ENCODE results near the gene NT5DC3.
"Not testable (repeated sequence)": the region's sequence is repeated elsewhere in the genome, so short reads cannot be mapped to it uniquely, and the experiment has no call there.

The NT5DC3 gene

GRCh38 chr12:103846415-103846814, 5.4 kb upstream of the NT5DC3 start:
- Mint-ChIP-seq H3K4me1 (ENCODE audit: low read depth) (peaks cover 12% of the 10 kb centered on the region), H3K27me3 (no peaks in the 10 kb centered on the region), H3K36me3 (ENCODE audit: low read depth) (no peaks in the 10 kb centered on the region), H3K27ac (no peak overlapping the region), H3K4me3 (no peak overlapping the region), H3K9me3 (no peaks in the 10 kb centered on the region)
- DNase-seq = no peak

DNA sequence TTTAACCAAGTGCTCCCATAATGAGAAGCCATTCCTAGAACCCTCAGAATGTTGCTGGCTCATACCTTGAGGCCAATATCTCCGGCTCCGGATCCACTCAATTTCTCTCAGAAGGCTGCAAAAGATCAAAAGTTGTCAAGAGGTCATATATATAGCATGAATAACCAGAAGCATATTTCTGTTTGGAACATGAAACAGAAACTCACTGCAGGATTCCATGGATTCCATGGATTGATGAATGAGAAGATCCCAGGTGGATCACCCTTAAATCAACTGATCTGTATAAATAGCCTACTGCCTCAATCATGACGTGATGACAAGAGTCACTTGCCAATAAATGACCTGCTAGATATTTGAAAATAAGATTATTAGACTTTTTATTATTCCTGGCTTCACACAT, 3.3 kb upstream of the NT5DC3 start:
- Mint-ChIP-seq H3K27me3 (no peaks in the 10 kb centered on the region), H3K36me3 (ENCODE audit: low read depth) (no peaks in the 10 kb centered on the region), H3K9me3 (no peaks in the 10 kb centered on the region), H3K27ac (no peak overlapping the region), H3K4me1 (ENCODE audit: low read depth) (peaks cover 19% of the 10 kb centered on the region), H3K4me3 (no peak overlapping the region)
- no peak for DNase-seq

- peaks cover 4% of the 10 kb centered on the region for H3K36me3 Mint-ChIP-seq (ENCODE audit: low read depth)
- no peaks in the 10 kb centered on the region for H3K27me3 Mint-ChIP-seq
- H3K4me3 Mint-ChIP-seq = peak overlapping the region; percentile 83
- H3K4me1 Mint-ChIP-seq (ENCODE audit: low read depth) = peaks cover 27% of the 10 kb centered on the region
- H3K9me3 Mint-ChIP-seq = no peaks in the 10 kb centered on the region
- peak; percentile 50 for DNase-seq
- H3K27ac Mint-ChIP-seq = peak overlapping the region; percentile 88
Measured at GRCh38 chr12:103841690-103842584, 903 bp upstream of the NT5DC3 start.

DNA sequence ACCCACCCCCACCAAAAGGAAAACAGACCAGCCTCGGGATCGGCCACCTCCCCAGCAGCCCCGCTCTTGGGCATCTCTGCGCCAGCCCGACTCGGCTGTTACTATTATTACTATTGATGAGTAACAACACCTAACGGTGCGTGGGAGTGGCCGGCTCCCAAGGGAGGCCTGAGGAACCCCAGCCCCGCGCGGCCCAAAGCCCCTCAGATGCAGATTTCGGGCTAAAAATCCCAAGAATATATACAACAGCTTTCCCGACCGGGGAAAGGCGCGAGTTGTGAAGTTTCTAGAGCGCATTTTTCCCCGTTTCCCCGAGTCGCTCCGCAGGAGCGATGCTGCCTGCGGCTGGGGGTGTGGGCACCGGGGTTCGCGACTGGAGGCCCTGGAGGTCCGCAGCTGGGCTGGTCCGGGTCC, 565 bp downstream of the NT5DC3 start:
- Mint-ChIP-seq H3K9me3 (no peaks in the 10 kb centered on the region), H3K36me3 (ENCODE audit: low read depth) (peaks cover 16% of the 10 kb centered on the region), H3K27me3 (no peaks in the 10 kb centered on the region), H3K4me3 (peak overlapping the region; percentile 83), H3K27ac (peak overlapping the region; percentile 82), H3K4me1 (ENCODE audit: low read depth) (peaks cover 28% of the 10 kb centered on the region)
- no peak for DNase-seq

DNA sequence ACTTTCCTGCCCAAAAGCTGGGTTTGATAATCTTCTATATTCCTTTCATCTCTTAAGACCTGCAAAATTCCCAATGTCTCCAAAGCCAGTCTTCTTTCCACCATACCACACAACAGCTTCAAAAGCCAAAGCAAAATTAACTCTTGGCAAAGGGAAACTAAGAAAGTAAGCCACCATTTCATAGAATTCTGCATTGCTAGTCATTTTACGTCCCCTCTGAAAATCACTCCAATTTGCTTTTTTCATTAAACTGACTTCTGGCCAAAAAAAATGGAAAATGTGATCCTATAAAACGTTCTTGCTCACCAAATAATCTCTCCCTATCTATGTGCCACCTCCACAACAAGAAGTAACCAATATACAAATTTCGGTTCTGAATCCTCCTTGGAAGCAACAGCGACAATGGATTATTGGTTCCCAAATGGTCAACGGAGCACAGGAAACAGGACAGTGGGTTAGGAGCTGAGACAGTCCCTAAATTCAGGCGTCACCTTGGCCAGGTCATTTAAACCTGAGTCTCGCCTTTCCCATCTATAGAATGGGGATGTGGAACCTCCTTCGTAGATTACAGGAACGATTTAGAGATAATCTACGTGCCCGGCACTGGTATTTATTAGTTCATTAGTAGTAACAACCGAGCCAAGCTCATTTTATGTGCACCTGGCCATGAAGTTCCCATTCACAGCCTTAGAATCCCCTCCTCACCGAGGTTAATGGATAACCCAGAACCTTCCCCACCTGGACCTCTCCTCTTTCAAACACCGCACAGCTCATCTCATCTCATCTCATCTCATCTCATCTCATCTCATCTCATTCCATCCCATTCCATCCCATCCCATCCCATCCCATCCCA, 1.2 kb downstream of the NT5DC3 start:
- no peak overlapping the region for H3K27ac Mint-ChIP-seq
- H3K9me3 Mint-ChIP-seq = no peaks in the 10 kb centered on the region
- H3K36me3 Mint-ChIP-seq (ENCODE audit: low read depth) = peaks cover 16% of the 10 kb centered on the region
- DNase-seq = no peak
- peak overlapping the region; percentile 83 for H3K4me3 Mint-ChIP-seq
- H3K27me3 Mint-ChIP-seq = no peaks in the 10 kb centered on the region
- peaks cover 28% of the 10 kb centered on the region for H3K4me1 Mint-ChIP-seq (ENCODE audit: low read depth)

GRCh38 chr12:103839103-103839502, 1.9 kb downstream of the NT5DC3 start:
- H3K9me3 Mint-ChIP-seq = no peaks in the 10 kb centered on the region
- DNase-seq = no peak
- H3K27ac Mint-ChIP-seq = no peak overlapping the region
- H3K27me3 Mint-ChIP-seq = no peaks in the 10 kb centered on the region
- no peak overlapping the region for H3K4me3 Mint-ChIP-seq
- H3K4me1 Mint-ChIP-seq (ENCODE audit: low read depth) = peaks cover 28% of the 10 kb centered on the region
- H3K36me3 Mint-ChIP-seq (ENCODE audit: low read depth) = peaks cover 16% of the 10 kb centered on the region

DNA sequence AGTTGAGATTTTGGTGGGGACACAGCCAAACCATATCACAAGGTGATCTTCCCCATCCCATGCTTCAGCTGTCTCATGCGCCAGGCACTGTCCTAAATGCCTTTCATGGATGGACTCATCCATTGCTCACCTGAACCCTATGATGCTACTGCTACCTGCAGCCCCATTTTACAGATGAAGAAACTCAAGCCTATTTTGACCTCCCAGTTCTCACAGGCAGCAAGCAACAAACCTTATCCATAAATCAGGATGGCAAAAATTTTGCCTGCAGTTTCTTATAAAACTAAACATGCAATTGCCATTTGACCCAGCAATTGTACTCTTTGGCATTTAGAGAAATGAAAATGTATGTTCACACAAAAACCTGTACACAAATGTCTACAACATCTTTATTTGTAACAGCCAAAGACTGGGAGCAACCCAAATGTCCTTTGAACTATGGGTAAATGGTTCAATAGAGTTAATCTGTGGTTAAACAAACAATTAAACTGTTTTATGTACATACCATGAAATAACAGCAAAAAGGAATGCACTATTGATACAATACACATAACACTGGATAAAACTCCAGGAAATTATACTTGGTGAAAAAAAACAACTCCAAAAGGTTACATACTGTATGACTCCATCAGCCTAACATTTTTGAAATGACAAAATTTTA, 2.6 kb downstream of the NT5DC3 start:
- DNase-seq = no peak
- peaks cover 28% of the 10 kb centered on the region for H3K4me1 Mint-ChIP-seq (ENCODE audit: low read depth)
- no peak overlapping the region for H3K27ac Mint-ChIP-seq
- H3K9me3 Mint-ChIP-seq = no peaks in the 10 kb centered on the region
- H3K27me3 Mint-ChIP-seq = no peaks in the 10 kb centered on the region
- H3K4me3 Mint-ChIP-seq = no peak overlapping the region
- peaks cover 16% of the 10 kb centered on the region for H3K36me3 Mint-ChIP-seq (ENCODE audit: low read depth)

DNA sequence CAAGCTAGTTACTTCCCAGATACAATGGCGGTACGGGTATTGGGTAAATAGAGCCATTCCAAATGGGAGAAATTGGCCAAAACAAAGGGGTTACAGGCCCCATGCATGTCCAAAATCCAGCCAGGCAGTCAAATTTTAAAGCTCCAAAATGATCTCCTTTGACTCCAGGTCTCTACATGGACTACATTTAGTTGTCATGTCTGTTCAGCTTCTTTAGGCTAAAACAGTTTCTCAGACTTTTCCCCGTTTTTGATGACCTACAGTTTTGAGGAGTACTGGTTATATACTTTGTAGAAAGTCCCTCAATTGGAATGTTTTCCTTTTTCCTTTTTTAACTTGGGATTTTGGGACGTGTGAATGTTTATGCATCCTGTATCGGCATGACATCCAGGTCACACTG, 4.7 kb downstream of the NT5DC3 start:
- Mint-ChIP-seq H3K27ac (no peak overlapping the region), H3K36me3 (ENCODE audit: low read depth) (peaks cover 27% of the 10 kb centered on the region), H3K4me1 (ENCODE audit: low read depth) (peaks cover 20% of the 10 kb centered on the region), H3K4me3 (no peak overlapping the region), H3K27me3 (no peaks in the 10 kb centered on the region), H3K9me3 (peaks cover under 1% of the 10 kb centered on the region)
- no peak for DNase-seq

- not testable (repeated sequence) for H3K27ac Mint-ChIP-seq
Measured at GRCh38 chr12:103835747-103836335, 5.2 kb downstream of the NT5DC3 start.

DNA sequence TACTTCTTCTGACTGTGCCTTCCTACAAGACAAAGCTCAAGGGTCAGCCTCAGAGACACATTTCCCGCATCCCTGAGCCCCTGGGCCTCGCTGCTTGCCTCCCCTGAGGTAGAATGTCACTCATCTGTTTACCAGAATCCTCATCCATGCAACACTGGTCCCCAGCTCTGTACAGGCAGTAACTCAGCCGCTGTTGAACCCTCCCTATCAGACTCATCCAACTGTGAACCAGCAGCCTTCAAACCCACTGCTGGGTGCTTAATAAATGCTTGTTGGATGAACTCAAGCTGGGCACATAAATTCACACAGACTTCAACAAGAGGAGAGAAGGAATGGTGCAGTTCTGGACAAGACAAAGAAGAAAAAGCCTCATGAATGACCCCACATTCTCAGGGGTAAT, 6.1 kb downstream of the NT5DC3 start:
- Mint-ChIP-seq H3K27ac (no peak overlapping the region), H3K4me3 (no peak overlapping the region)

More at GRCh38 chr12:103835747-103836335, 5.2 kb downstream of the NT5DC3 start:
- H3K9me3 Mint-ChIP-seq, H3K4me3 Mint-ChIP-seq, H3K27me3 Mint-ChIP-seq, DNase-seq: not testable (repeated sequence)
- H3K36me3 Mint-ChIP-seq (ENCODE audit: low read depth) = peaks cover 32% of the 10 kb centered on the region
- H3K4me1 Mint-ChIP-seq (ENCODE audit: low read depth) = peaks cover 23% of the 10 kb centered on the region

GRCh38 chr12:103833891-103834290, 7.1 kb downstream of the NT5DC3 start:
- no peak overlapping the region for H3K4me3 Mint-ChIP-seq
- no peaks in the 10 kb centered on the region for H3K27me3 Mint-ChIP-seq
- peaks cover 33% of the 10 kb centered on the region for H3K36me3 Mint-ChIP-seq (ENCODE audit: low read depth)
- no peak for DNase-seq
- peaks cover 7% of the 10 kb centered on the region for H3K9me3 Mint-ChIP-seq
- peaks cover 15% of the 10 kb centered on the region for H3K4me1 Mint-ChIP-seq (ENCODE audit: low read depth)
- H3K27ac Mint-ChIP-seq = no peak overlapping the region

More for the DNA sequence above, 6.1 kb downstream of the NT5DC3 start:
- DNase-seq = no peak
- no peaks in the 10 kb centered on the region for H3K27me3 Mint-ChIP-seq
- H3K4me1 Mint-ChIP-seq (ENCODE audit: low read depth) = peaks cover 23% of the 10 kb centered on the region
- H3K36me3 Mint-ChIP-seq (ENCODE audit: low read depth) = peaks cover 33% of the 10 kb centered on the region
- H3K9me3 Mint-ChIP-seq = peaks cover 7% of the 10 kb centered on the region

GRCh38 chr12:103833095-103833775, 7.8 kb downstream of the NT5DC3 start:
- Mint-ChIP-seq H3K9me3 (peaks cover 7% of the 10 kb centered on the region), H3K27ac (no peak overlapping the region), H3K4me1 (ENCODE audit: low read depth) (peaks cover 14% of the 10 kb centered on the region), H3K27me3 (no peaks in the 10 kb centered on the region), H3K4me3 (no peak overlapping the region), H3K36me3 (ENCODE audit: low read depth) (peaks cover 33% of the 10 kb centered on the region)
- DNase-seq = no peak

GRCh38 chr12:103832048-103832997, 8.7 kb downstream of the NT5DC3 start:
- H3K27ac Mint-ChIP-seq = no peak overlapping the region
- peaks cover 17% of the 10 kb centered on the region for H3K4me1 Mint-ChIP-seq (ENCODE audit: low read depth)
- no peaks in the 10 kb centered on the region for H3K27me3 Mint-ChIP-seq
- peaks cover 30% of the 10 kb centered on the region for H3K36me3 Mint-ChIP-seq (ENCODE audit: low read depth)
- DNase-seq = no peak
- peaks cover 7% of the 10 kb centered on the region for H3K9me3 Mint-ChIP-seq
- H3K4me3 Mint-ChIP-seq = no peak overlapping the region
